DND-41 (cell line): ENCODE results near the gene EPN3.

ENCODE experiments used
- ATAC-seq: fragments of 200-7000 bp; cut with Tn5 transposase; 3 replicates; pipeline ENCODE4 v1.9.1; 2021; ENCODE audit warnings: low read depth; ENCODE audit not compliant: insufficient read depth
- DNase-seq: peaks from one replicate; pipeline ENCODE4 v3.0.0-alpha.2; 2020
- H2AFZ ChIP-seq: 2 replicates; pipeline ENCODE4 v1.6.0; 2012; ENCODE audit warnings: low read depth, low read length
- H3K27ac ChIP-seq: 2 replicates; pipeline ENCODE4 v1.5.1; 2012; ENCODE audit warnings: low read length, inconsistent platforms
- H3K27me3 ChIP-seq: fragments of 200-600 bp; sonication (generic); 2 replicates; pipeline ENCODE4 v1.6.0; 2012; ENCODE audit warnings: low read length, mild to moderate bottlenecking, inconsistent platforms; ENCODE audit not compliant: insufficient read depth, poor library complexity
- H3K36me3 ChIP-seq: 2 replicates; pipeline ENCODE4 v1.5.1; 2012; ENCODE audit warnings: low read length, inconsistent platforms; ENCODE audit not compliant: insufficient read depth
- H3K4me1 ChIP-seq: 2 replicates; pipeline ENCODE4 v1.5.1; 2012; ENCODE audit warnings: mild to moderate bottlenecking, low read length; ENCODE audit not compliant: insufficient read depth
- H3K4me2 ChIP-seq: 2 replicates; pipeline ENCODE4 v1.6.0; 2012; ENCODE audit warnings: mild to moderate bottlenecking, moderate library complexity, low read length, inconsistent platforms; ENCODE audit not compliant: insufficient read depth
- H3K4me3 ChIP-seq, 2 experiments: fragments of 200-600 bp in 1 of 2; shearing (Covaris generic) in 1 of 2; 2 replicates each; pipeline ENCODE4 v1.5.1; 2012 to 2016; ENCODE audit warnings: inconsistent platforms in 2 of 2, low read length in 2 of 2, mild to moderate bottlenecking in 2 of 2, low read depth in 1 of 2, moderate library complexity in 1 of 2
- H3K79me2 ChIP-seq: 2 replicates; pipeline ENCODE4 v1.6.0; 2012; ENCODE audit warnings: low read length, inconsistent platforms; ENCODE audit not compliant: insufficient read depth
- H3K9ac ChIP-seq: 2 replicates; pipeline ENCODE4 v1.6.0; 2012; ENCODE audit warnings: low read depth, mild to moderate bottlenecking, inconsistent platforms, low read length, moderate library complexity
- H3K9me3 ChIP-seq: 2 replicates; pipeline ENCODE4 v1.5.1; 2012; ENCODE audit warnings: low read length, moderate library complexity, mild to moderate bottlenecking, inconsistent platforms; ENCODE audit not compliant: insufficient read depth, severe bottlenecking
- H4K20me1 ChIP-seq: 2 replicates; pipeline ENCODE4 v1.6.0; 2012; ENCODE audit warnings: low read length; ENCODE audit not compliant: insufficient read depth
- CTCF ChIP-seq: IDR thresholded peaks from 2 replicates; pipeline ENCODE4 v1.5.1; 2012; ENCODE audit warnings: borderline replicate concordance, low read length, moderate library complexity, mild to moderate bottlenecking; ENCODE audit not compliant: poor library complexity, severe bottlenecking; ENCODE audit errors: extremely low read depth
- EZH2 ChIP-seq: IDR thresholded peaks from 3 replicates; pipeline ENCODE4 v1.6.1; 2012; ENCODE audit warnings: borderline replicate concordance, low read depth, mild to moderate bottlenecking, moderate library complexity, low read length, inconsistent platforms; ENCODE audit not compliant: severe bottlenecking

EPN3 gene

GRCh38 chr17:50514388-50514787, 18.1 kb upstream of the EPN3 start:
- ATAC-seq, result no peak
- Histone ChIP-seq H3K27ac (no peak overlapping the region), H3K79me2 (no peaks in the 10 kb centered on the region), H3K36me3 (no peaks in the 10 kb centered on the region), H3K9me3 (no peaks in the 10 kb centered on the region), H3K4me3 (no peak overlapping the region), H3K9ac (no peak overlapping the region), H3K4me1 (peaks cover 8% of the 10 kb centered on the region), H3K27me3 (peaks cover 5% of the 10 kb centered on the region), H4K20me1 (no peaks in the 10 kb centered on the region), H2AFZ (no peak overlapping the region), H3K4me2 (no peak overlapping the region)
- DNase-seq, result no peak
- TF ChIP-seq CTCF (no peak), EZH2 (no peak)

- Histone ChIP-seq H3K4me2 (no peak overlapping the region), H2AFZ (no peak overlapping the region), H3K9ac (no peak overlapping the region), H3K27me3 (peaks cover 5% of the 10 kb centered on the region), H3K79me2 (no peaks in the 10 kb centered on the region), H4K20me1 (no peaks in the 10 kb centered on the region), H3K27ac (no peak overlapping the region), H3K4me3 (no peak overlapping the region), H3K9me3 (no peaks in the 10 kb centered on the region), H3K36me3 (no peaks in the 10 kb centered on the region), H3K4me1 (peaks cover under 1% of the 10 kb centered on the region; the same call in 1 of the 2 replicates)
- DNase-seq, result no peak
- no peak for ATAC-seq
- TF ChIP-seq CTCF, result no peak
- no peak for TF ChIP-seq EZH2
Measured at GRCh38 chr17:50514936-50515702, 17.4 kb upstream of the EPN3 start.

GRCh38 chr17:50517011-50517410, 15.5 kb upstream of the EPN3 start:
- Histone ChIP-seq H2AFZ (no peak overlapping the region), H3K36me3 (no peaks in the 10 kb centered on the region), H3K4me2 (no peak overlapping the region), H4K20me1 (no peaks in the 10 kb centered on the region), H3K79me2 (no peaks in the 10 kb centered on the region), H3K4me1 (no peaks in the 10 kb centered on the region), H3K4me3 (no peak overlapping the region), H3K27ac (no peak overlapping the region), H3K9ac (no peak overlapping the region), H3K27me3 (peaks cover 5% of the 10 kb centered on the region), H3K9me3 (no peaks in the 10 kb centered on the region)
- TF ChIP-seq EZH2 (no peak), CTCF (no peak)
- ATAC-seq (no peak), DNase-seq (no peak)
